Posterior vena cava (tissue), 2 donors: Measurements from ENCODE around the gene MPEG1. TPM values are rescaled to one million over a fixed set of nuclear protein-coding genes. Genes with fewer than 3 reads are reported as not detected.

Source experiments
- DNase-seq: peaks from one replicate; pipeline ENCODE4 v3.0.0-alpha.2; 2020; ENCODE audit warnings: low spot score
- intact Hi-C, 2 donors: fragments of 100-400 bp; cut with DNase I; formaldehyde crosslinking; loops; one replicate each; pipeline versions ENCODE4 v1.14.1 to v1.14.2; 2022 to 2023
- total RNA-seq, 2 donors: library from RNA; stranded (reverse); fragmentation: NEBNext Ultra II Directional; extraction: Animal tissue kit (Norgen Biotek cat#: 25700); gene quantifications; one replicate each; pipeline ENCODE4 v1.2.1, GENCODE V29; 2021
- donor health status: DM: yes; HTN: yes; CAD: no.
- donor health status: DM: yes; HTN: yes; CAD: no.

The MPEG1 gene
- total RNA-seq, 2 donors from 2014 or later, result 20.4 to 44.8 TPM

DNA sequence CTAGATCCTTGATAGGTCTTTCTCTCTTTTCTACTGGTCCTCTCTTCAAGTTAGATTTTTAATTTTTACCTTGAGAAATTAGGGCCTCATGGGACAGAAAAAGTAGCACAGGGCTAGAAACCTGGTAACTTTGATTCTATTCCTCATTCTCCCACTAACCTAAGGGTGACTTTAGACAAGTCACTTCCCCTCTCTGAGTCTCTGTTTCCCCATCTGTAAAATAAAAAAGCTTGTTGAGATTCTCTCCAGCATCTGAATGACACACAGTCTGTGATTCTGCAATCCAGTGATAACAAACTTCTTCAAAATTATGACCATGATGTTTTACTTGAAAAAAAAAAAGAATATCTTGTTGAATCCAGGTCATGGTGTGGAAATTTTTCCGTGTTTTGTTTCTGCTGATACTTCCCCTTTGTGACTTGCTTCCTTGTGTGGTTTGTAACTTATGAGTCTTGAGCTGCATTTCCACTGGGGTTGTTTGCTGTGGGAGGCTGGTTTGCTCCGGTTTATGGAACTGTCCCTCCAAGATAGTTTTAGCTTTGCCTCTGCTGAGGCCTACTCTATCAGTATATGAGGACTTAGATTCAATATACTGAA, 9.8 kb upstream of the MPEG1 start:
- intact Hi-C loops, result no loop called here
- no peak for DNase-seq

- DNase-seq, result no peak
- intact Hi-C loops, result no loop called here
These were observed 8.7 kb upstream of the MPEG1 start for GRCh38 chr11:59221441-59221840.

DNA sequence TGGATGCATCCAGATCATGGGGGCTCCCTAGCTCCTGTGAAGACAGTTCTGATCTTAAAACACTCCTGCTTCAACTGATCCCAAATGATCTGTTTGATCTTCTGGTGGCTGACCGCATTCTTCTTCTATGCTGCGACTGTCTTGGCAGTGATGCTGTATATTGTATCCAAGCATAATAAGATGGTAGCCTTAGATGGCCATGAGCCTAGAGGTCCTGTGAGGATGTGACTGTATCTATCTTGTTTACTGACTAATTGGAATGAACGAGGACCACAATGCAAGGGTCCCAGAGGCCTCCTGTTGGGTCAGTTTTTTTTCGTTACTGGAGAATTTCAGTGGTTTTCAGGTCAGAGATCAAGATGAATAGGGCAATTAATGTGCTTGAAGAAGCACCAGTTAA, 7.1 kb upstream of the MPEG1 start:
- intact Hi-C loops, result no loop called here
- no peak for DNase-seq

DNA sequence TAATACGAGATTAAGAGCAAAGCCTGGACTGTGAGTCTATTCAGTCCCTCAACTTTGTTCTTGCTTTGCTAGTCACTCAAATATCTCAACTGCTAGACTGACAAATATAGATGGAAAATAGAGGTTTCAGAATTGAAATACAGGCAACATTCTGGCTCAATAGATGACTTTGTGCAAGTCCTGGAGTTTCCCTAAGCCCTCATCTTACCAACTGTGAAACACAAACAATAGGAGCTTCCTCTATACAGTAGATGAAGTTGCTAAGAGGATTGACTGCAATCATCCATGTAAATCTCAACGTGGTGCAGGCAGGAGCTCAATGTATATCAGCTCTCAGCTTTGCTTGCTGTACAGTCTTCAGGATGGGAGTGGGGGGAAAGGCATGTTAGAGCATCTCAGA, 6.2 kb upstream of the MPEG1 start:
- intact Hi-C loops, result no loop called here

DNA sequence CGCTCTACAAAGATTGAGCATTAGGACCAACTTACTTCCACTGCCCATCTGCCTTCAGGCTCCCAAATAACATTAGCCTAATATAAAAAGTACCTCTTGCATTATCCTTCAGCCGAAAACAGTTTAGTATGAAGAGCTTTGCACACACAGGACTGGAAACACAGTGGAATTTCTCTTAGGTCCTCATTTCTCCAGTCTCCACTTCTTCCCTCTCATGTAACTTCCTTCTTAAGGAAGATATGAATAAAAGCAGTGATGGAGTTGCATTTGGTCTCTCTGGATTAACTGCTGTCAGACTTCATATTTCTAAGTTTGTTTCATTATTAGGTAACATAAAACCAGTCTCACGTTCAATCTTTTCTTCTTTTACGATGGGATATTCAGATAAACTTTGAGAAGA, 5.6 kb upstream of the MPEG1 start:
- DNase-seq, result no peak
- intact Hi-C loops, result no loop called here

More for the DNA sequence above, 6.2 kb upstream of the MPEG1 start:
- DNase-seq, result no peak

GRCh38 chr11:59216641-59217564, 4.2 kb upstream of the MPEG1 start:
- no peak for DNase-seq

DNA sequence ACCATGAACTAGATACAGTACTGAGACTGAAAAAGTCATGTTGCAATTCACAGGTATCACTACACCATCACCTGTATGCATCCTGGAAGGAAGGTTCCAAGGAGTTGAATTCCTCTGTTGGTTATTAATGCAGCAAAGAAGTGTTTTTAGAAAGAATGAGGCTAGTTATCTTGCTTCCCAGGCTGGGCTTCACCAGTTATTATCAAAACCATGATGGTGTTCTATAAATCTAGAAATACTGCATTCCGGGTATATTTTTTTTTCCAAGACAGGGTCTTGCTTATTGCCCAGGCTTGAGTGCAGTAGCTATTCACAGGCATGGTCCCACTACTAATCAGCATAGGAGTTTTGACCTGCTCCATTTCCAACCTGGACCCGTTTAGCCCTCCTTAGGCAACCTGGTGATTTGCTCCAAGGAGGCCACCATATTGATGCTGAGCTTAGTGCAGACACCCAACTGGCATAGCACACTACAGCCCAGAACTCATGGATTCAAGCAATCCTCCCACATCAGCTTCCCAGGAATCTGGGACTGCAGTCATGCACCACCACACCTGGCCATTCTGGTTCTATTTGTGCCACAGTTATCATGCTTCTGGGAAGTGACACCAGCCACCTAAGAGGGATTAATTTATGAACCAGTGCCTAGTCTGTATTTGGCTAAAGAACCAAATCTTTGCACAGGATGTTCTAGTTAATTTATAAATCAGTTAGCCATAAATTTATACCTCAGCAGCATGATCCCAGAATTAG, 1.6 kb upstream of the MPEG1 start:
- no peak for DNase-seq
- intact Hi-C loops, result no loop called here

More at GRCh38 chr11:59216641-59217564, 4.2 kb upstream of the MPEG1 start:
- intact Hi-C loops, result no loop called here

GRCh38 chr11:59212222-59212621, 505 bp downstream of the MPEG1 start:
- no peak for DNase-seq
- intact Hi-C loops, result no loop called here

GRCh38 chr11:59208956-59209355, 3.8 kb downstream of the MPEG1 start:
- DNase-seq, result no peak
- intact Hi-C loops, result loop anchor here (5.0 to 10.0 kb wide), 2 partner anchors 37 to 76 kb away; partner anchors contain the start of gene DTX4 (in 1 of the 2)

- intact Hi-C loops, result loop anchor here (5.0 to 10.0 kb wide), 2 partner anchors 36 to 77 kb away; partner anchors contain the start of gene DTX4 (in 1 of the 2)
- no peak for DNase-seq
These were observed 4.7 kb downstream of the MPEG1 start for GRCh38 chr11:59207988-59208451.

- DNase-seq, result no peak
- intact Hi-C loops, result loop anchor here (5.0 to 10.0 kb wide), 2 partner anchors 34 to 78 kb away; partner anchors contain the start of gene DTX4 (in 1 of the 2)
These were observed 6.1 kb downstream of the MPEG1 start for GRCh38 chr11:59206635-59207034.

DNA sequence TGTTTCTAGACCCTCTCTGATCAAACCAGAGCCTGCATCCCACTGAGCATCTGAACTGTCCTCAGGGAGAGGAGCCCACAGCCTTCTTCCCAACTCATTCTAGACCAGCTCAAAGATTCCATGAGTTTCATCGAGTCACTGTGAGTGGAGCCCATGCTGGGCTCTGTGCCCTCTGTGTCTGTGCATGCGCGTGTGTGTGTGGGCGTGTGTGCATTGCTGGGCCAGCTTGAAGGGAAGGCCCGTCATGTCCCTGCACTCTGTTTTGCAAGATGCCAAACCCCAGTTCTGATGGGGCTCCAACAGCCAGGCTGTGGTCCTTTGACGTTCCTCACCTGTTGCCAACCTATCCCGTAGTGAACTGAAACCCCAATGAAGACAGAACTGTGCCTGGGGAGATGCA, 7.1 kb downstream of the MPEG1 start:
- intact Hi-C loops, result loop anchor here (2.0 to 10.0 kb wide), 3 partner anchors 33 to 79 kb away; partner anchors contain the start of gene DTX4 (in 2 of the 2)
- no peak for DNase-seq

DNA sequence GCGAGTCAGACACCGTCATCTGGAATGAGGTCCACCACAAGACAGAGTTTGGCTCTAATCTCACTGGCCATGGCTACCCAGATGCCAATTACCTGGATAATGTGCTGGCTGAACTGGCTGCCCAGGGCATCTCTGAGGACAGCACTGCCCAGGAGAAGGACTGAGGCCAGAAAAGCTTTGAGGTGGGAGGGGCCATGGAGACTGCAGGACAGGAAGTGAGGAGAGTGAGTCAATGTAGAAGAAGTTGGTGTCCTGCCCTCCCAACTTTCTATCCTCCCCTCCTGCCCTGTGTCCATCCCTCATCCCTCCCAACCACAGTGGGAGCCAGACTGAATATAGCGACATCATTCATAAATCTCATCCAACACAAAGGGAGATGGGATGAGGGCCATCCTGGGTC, 8.0 kb downstream of the MPEG1 start:
- intact Hi-C loops, result loop anchor here (2.0 to 10.0 kb wide), 3 partner anchors 32 to 80 kb away; partner anchors contain the start of gene DTX4 (in 2 of the 2)
- no peak for DNase-seq

DNA sequence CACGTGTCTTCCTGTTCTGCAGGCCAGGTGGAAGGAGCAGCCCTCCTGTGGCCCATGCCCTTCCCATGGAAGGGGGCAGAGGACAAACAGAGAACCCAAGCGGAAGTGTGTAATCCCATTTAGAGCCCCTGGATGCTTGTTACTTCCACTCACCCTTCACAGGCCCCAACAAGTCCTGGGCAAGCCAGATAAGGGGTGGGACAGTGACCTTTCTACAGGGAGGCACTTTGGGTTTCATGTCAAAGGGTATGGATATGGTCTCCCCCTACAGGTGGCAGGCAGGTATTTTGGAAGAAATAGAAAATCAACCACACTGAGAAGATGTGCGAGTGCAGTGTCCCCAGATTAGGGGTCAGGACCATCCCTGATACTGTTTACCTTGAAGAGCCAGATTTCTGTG, 11.4 kb downstream of the MPEG1 start:
- DNase-seq, result no peak
- intact Hi-C loops, result loop anchor here in 1 of 2 donors (10.0 kb wide), 1 partner anchor 83 kb away; no protein-coding TSS in a partner anchor

DNA sequence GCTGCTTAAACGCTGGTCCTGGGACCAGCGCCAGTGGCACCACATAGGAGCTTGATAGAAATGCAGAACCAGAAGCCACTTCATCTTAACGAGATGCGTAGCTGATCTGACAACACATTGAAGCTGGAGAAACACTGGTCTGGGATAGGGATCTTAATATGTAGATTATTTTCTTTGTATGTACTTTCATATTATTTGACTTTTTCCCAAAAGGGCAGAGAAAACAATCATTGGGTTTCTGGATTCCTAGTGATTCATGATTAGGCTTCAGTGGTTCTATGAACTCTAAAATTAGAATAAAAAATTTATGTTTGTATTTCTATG, 12.3 kb downstream of the MPEG1 start:
- no peak for DNase-seq
- intact Hi-C loops, result loop anchor here in 1 of 2 donors (10.0 kb wide), 1 partner anchor 84 kb away; no protein-coding TSS in a partner anchor

DNA sequence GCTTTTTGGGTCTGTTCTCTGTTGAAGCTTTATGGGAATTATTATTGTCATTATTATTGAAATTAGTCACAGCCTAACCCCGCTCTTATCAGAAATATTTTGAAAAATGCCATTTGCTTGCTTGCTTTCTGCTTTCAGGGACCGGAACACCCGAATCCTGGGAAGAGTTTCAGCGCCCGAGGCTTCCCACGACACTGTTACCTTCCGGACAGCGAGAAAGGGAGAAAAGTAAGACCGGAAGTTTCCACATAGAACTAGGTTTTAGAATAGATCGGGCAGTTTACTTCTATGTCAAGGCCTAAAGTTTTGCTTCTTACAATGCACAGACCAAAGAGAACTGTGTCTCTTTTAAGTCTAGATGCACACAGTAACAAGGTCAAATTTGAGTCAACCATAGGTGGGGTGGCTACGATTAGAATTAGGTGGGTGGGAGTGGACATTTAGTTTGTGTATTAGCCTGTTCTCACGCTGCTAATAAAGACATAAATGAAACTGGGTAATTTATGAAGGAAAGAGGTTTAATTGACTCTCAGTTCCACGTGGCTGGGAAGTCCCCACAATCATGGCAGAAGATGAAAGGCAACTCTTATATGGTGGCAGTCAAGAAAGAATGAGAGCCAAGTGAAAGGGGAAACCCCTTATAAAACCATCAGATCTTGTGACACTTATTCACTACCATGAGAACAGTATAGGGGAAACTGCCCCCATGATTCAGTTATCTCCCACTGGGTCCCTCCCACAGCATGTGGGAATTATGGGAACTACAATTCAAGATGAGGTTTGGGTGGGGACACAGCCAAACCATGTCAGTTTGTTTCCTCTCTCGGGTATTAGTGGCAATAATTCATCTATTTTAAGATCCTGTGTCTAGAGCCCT, 12.9 kb downstream of the MPEG1 start:
- intact Hi-C loops, result loop anchor here in 1 of 2 donors (10.0 kb wide), 1 partner anchor 85 kb away; no protein-coding TSS in a partner anchor
- DNase-seq, result no peak

DNA sequence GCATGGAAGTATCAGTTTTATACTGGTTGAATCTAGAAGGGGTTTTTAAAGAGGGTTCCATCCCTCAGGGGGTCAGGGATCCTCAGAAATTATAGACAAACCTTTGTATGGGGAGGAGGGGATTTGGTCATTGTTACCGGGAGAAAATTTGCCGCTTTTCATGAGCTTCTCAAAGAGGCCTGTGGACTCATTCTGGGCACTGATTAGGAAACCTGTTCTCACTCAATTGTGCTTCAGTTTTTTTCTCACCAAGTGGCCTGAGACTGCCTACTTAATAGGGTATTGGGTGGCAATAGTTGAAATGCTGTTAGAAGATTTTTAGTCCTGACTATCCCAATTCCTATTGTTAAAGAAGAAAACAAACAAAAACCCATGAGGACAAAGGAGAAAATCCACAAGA, 14.0 kb downstream of the MPEG1 start:
- intact Hi-C loops, result no loop called here
- no peak for DNase-seq

DNA sequence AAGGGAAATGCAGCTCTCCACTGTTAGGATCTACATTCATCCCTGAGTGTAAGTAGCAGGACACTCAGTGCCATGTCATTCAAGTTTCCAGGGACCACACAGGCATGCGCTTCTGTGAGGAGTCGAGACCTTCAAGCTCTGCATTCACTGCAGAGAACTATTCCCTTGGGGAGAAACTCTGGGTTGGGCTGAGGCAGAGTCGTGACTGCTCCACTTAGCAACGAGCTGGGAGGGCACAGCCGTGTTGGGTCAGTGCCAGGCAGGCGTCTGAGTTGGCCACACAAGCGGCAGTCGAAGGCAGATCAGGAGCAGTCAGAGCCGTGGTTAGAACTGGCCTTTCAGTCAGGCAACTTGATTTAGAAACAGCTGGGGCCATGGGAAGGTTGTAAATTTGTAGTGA, 14.7 kb downstream of the MPEG1 start:
- DNase-seq, result peak; percentile 92
- intact Hi-C loops, result no loop called here
